Lower leg skin (tissue), 4 donors: ENCODE measurements around the gene XRCC1. TPM values are rescaled to one million over a fixed set of nuclear protein-coding genes. Genes with fewer than 3 reads are reported as not detected.
A peak's percentile ranks its signal among the peaks of the same experiment; 100 is the strongest.

Experiments used
- DNase-seq, 2 donors: peaks; one replicate each; pipeline ENCODE4 v3.0.0-alpha.2; 2019; ENCODE audit warnings: low spot score in 2 of 2
- H3K4me3 ChIP-seq: fragments of 200-600 bp; sonication (generic); 2 replicates; pipeline ENCODE4 v1.5.1; 2017; ENCODE audit warnings: mild to moderate bottlenecking, low read depth; ENCODE audit not compliant: poor library complexity, severe bottlenecking
- POLR2A ChIP-seq, 2 donors: fragments of 450-650 bp; IDR thresholded peaks; one replicate each; pipeline ENCODE4 v1.6.1; 2016 to 2017; ENCODE audit warnings: antibody characterized with exemption in 2 of 2, mild to moderate bottlenecking in 1 of 2, moderate library complexity in 1 of 2
- WGBS, 2 donors: methylation state at CpG; one replicate each; pipeline ENCODE4 v1.1.5; 2018; 5-methylcytosine and 5-hydroxymethylcytosine counted together
- intact Hi-C: fragments of 100-400 bp; cut with DNase I; formaldehyde crosslinking; loops from one replicate; pipeline ENCODE4 v1.15.0; 2023; ENCODE audit warnings: low total_unique reads
- total RNA-seq, 4 donors: library from RNA; depleted of rRNA; stranded (reverse); fragments of >200 nt; gene quantifications; one replicate each; pipeline ENCODE4 v1.1.0, GENCODE V29; 2016
- TF ChIP-seq, protein P1 (sequence below), 3 donors: fragments of 450-650 bp; IDR thresholded peaks; one replicate each; pipeline ENCODE4 v1.5.1; 2016; ENCODE audit warnings: antibody characterized with exemption in 3 of 3, mild to moderate bottlenecking in 3 of 3, moderate library complexity in 2 of 3

Gene XRCC1
- total RNA-seq, 4 donors from 2014 or later = 27.9 to 37.6 (median 31.5) TPM

DNA sequence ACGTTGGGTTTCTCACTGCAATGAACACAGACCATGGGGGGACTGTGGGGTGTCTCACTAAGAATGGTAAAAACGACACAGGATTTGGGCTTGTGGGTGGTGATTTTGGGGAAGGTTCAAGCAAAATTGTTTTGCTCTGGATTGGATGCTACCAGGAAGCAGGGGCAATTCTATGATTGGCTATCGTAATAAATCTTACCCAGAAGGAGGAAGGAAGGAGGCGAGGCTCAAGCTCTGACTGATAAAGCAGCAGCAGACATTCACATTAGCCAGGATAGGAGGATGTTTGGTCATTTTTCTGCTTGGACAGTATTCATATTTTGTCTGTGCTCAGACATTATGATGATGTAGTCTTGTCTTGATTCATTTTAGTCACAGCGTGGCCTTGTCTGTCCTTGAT lies 22.5 kb upstream of the XRCC1 start:
- intact Hi-C loops = no loop called here
- no peak for DNase-seq
- TF ChIP-seq POLR2A (IDR thresholded peaks at IDR 0.05) = no peak
- TF ChIP-seq, protein P1, sequence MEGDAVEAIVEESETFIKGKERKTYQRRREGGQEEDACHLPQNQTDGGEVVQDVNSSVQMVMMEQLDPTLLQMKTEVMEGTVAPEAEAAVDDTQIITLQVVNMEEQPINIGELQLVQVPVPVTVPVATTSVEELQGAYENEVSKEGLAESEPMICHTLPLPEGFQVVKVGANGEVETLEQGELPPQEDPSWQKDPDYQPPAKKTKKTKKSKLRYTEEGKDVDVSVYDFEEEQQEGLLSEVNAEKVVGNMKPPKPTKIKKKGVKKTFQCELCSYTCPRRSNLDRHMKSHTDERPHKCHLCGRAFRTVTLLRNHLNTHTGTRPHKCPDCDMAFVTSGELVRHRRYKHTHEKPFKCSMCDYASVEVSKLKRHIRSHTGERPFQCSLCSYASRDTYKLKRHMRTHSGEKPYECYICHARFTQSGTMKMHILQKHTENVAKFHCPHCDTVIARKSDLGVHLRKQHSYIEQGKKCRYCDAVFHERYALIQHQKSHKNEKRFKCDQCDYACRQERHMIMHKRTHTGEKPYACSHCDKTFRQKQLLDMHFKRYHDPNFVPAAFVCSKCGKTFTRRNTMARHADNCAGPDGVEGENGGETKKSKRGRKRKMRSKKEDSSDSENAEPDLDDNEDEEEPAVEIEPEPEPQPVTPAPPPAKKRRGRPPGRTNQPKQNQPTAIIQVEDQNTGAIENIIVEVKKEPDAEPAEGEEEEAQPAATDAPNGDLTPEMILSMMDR (IDR thresholded peaks at IDR 0.05) = no peak
- WGBS, 2 donors = 33 to 46% methylated on average over 5 of the region's 5 CpGs
- H3K4me3 ChIP-seq = no peak overlapping the region

DNA sequence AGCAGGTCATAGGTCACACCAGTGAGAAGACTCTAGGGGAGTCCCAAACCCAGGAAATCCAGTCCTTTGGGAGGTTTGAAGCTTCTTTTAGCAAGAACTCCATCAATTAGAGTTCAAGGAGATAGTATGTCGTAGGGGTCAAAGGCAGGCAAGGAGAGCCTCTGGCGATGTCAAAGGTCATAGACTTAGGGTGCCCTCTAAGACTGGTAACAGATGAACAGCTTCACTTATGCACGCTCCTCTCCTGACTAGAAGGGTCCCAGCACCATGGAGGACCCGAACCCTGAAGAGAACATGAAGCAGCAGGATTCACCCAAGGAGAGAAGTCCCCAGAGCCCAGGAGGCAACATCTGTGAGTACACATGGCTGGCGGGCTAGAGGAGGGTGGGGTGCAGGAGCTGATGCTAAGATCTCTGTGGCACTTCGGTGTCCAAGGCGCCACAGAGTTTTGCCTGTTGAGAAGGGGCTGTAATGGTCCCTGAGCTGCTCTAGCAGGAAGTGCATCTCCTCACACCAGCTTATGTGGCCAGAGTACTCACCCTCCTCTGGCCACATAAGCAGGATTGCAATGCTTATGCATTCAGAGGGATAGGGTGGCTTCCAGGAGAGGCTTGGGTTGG lies 21.6 kb upstream of the XRCC1 start:
- peak overlapping the region; percentile 42 for H3K4me3 ChIP-seq

DNA sequence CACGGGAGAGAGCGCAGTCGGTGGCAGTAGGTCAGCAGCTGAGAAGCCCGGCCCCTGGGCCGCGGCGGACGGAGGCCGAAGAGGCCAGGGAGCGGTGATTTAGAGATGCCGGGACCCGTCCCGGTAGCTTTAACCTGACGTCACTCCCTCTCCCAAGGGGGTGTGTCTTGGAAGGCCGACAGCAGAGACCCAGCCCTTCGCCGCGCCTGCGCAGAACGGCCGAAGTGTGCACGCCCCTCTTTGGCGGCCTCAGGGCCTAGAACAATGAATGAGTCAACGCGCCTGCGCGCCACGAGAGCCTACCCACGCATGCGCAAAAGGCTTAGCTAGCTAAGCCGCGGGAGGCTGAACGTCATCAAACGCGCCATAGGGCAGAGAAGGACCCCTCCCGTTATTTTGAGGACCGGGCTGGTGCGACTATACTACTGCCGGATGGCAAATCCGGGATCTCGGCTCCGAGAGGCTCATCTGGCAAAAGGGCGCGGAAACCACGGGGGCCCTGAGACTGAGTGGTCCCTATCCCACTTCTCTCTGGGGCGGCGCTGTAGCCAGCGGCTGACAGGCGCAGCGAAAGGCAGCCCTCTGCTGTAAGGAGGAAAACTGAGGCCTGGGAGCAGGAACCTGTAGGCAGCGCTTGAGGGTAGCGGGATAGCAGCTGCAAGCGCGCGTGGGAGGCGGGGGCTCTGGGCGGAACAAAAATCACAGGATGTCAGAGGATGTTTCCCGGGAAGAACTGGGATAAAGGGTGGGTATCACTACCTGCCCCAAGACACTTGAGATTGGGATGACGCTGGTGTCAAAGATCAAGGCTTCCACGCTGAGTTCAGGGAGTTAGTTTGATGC lies 20.9 kb upstream of the XRCC1 start, which contains the start of the genes IRGQ and ZNF576:
IRGQ (minus strand) TSS at position 136 of the 843 bp plus-strand sequence. CDS start 796 bp downstream, outside the sequence.
ZNF576 (plus strand) TSS at position 597 of the 843 bp plus-strand sequence. CDS start 514 bp downstream, outside the sequence.
- WGBS, 2 donors = 0% methylated on average over 55 to 60 of the region's 60 CpGs

More for the DNA sequence above, 21.6 kb upstream of the XRCC1 start:
- intact Hi-C loops = no loop called here
- TF ChIP-seq, protein P1 (IDR thresholded peaks at IDR 0.05) = no peak
- no peak for TF ChIP-seq POLR2A (IDR thresholded peaks at IDR 0.05)
- 15 to 22% methylated on average over 7 of the region's 7 CpGs for WGBS, 2 donors
- no peak for DNase-seq

DNA sequence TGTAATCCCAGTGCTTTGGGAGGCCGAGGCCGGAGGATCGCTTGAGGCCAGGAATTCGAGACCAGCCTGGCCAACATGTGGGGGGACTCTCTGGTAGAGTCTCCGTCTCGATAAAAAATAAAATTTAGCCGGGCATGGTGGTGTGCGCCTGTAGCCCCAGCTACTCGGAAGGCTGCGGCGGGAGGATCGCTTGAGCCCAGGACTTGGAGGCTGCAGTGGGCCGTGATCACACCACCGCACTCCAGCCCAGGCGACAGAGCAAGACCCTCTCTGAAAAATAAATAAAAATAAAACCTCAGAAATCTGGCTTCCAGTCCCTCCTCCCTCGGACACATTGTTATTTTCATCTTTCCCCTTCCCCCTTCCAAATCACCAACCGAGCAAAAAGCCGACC lies 20.3 kb upstream of the XRCC1 start:
- peak overlapping the region; percentile 53 for H3K4me3 ChIP-seq
- peak in 1 of 2 donors; percentile 30 for TF ChIP-seq POLR2A (IDR thresholded peaks at IDR 0.05)
- TF ChIP-seq, protein P1 (IDR thresholded peaks at IDR 0.05) = no peak
- DNase-seq = no peak
- WGBS, 2 donors = 0% methylated on average over 18 of the region's 18 CpGs
- intact Hi-C loops = no loop called here

More for the DNA sequence above, 20.9 kb upstream of the XRCC1 start, which contains the start of the genes IRGQ and ZNF576:
- peak within 1 kb of the TSS; percentile 53 for H3K4me3 ChIP-seq
- intact Hi-C loops = no loop called here
- peak; percentile 100 for DNase-seq
- TF ChIP-seq, protein P1 (IDR thresholded peaks at IDR 0.05) = peak in 1 of 3 donors; percentile 26
- TF ChIP-seq POLR2A (IDR thresholded peaks at IDR 0.05) = no peak

DNA sequence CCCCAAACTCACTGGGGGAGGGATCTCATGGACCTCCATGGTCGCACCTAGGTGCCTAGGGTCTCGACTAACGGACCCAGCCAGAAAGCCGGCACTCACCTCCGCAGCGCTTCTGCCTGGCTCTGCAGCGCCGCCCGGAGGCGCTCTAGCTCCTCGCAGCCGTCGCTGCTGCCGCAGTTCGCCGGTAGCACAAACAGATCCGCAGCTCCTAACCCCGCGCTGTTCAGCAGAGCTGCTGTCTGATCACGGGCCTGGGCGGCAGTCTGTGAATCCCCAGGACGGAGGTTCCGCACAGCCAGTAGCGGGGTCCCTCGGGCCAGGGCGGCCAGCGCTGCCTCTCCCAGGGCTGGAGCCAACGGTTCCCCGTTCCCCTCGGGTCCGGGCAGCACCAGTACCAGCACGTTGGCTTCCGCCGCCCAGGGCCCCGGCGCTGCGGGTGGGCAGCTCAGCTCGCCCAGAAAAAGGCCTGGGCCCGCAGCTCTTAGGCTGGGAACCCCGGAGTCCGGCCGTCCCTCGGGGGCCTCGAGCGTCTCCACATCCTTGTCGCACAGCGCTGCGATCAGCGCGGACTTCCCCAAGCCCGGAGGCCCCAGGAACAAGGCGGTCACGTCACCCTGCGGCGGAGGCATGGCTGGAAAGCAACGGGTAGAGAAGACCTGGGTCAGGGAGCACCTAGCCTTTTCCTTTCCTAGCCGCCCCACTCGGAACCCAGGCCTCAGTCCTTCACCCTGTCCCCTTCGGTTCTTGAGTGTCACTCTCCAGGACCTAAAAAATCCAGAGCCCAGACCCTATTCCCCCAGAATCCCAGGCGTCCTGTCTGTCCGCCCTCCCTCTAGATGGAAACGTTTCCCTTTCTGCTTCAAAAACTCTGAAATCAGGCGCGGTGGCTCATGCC lies 19.6 kb upstream of the XRCC1 start:
- WGBS, 2 donors = 1 to 2% methylated on average over 29 to 58 of the region's 64 CpGs
- TF ChIP-seq POLR2A (IDR thresholded peaks at IDR 0.05) = no peak
- TF ChIP-seq, protein P1 (IDR thresholded peaks at IDR 0.05) = peak in 1 of 3 donors; percentile 58
- intact Hi-C loops = no loop called here
- peak; percentile 46 to 93 for DNase-seq
- H3K4me3 ChIP-seq = peak overlapping the region; percentile 53
